Measurements from ENCODE around the gene ZAR1.
"Not testable (repeated sequence)": the region's sequence is repeated elsewhere in the genome, so short reads cannot be mapped to it uniquely, and the experiment has no call there.

Gene ZAR1

DNA sequence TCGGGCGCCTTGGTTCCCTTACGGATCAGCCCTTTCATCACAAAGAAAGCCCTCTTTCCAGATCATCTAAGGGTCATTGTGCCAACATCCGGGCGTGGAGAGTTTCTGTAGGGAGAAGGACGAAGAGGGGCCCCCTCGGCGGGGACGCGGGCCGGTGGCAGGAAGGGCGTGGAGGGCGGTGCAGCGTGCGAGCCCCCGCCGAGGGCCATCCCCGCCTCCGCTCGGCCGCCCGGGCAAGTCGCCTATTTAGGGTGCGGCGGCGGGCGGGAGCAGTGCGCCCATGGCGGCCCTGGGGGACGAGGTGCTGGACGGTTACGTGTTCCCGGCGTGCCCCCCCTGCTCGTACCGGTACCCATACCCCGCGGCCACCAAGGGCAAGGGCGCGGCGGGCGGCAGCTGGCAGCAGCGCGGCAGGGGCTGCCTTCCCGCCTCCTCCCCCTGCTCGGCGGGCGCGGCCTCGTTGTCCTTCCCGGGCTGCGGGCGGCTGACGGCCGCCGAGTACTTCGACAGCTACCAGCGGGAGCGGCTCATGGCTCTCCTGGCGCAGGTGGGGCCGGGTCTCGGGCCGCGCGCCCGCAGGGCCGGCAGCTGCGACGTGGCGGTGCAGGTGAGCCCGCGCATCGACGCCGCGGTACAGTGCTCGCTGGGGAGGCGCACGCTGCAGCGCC, at the start of gene ZAR1:
Gene ZAR1 (plus strand): TSS at position 241 of the 668 bp plus-strand sequence. CDS start 40 bp downstream, at position 281.
- Histone ChIP-seq H3K4me1 (ENCODE audit: control insufficient read depth, insufficient read depth, low read length) (no peaks in the 10 kb centered on the region), H3K36me3 (ENCODE audit: control insufficient read depth, insufficient read depth, low read length) (no peaks in the 10 kb centered on the region), H3K27me3 (ENCODE audit: control insufficient read depth, insufficient read depth, low read length) (peaks cover 18% of the 10 kb centered on the region), H3K27ac (ENCODE audit: low read depth, low read length) (no peak within 1 kb of the TSS), H3K9ac (ENCODE audit: low read length) (no peak within 1 kb of the TSS), H3K4me3 (ENCODE audit: low read length) (peak within 1 kb of the TSS; percentile 43)

GRCh38 chr4:48440914-48441313, 49.1 kb upstream of the ZAR1 start:
- not testable (repeated sequence) for H3K27ac ChIP-seq (ENCODE audit: low read depth, low read length); H3K9ac ChIP-seq (ENCODE audit: low read length); H3K4me1 ChIP-seq (ENCODE audit: control insufficient read depth, insufficient read depth, low read length); H3K27me3 ChIP-seq (ENCODE audit: control insufficient read depth, insufficient read depth, low read length); H3K4me3 ChIP-seq (ENCODE audit: low read length); H3K36me3 ChIP-seq (ENCODE audit: control insufficient read depth, insufficient read depth, low read length)

- Histone ChIP-seq H3K27ac (ENCODE audit: low read depth, low read length) (no peak overlapping the region), H3K4me3 (ENCODE audit: low read length) (no peak overlapping the region), H3K4me1 (ENCODE audit: control insufficient read depth, insufficient read depth, low read length) (no peaks in the 10 kb centered on the region), H3K9ac (ENCODE audit: low read length) (no peak overlapping the region), H3K27me3 (ENCODE audit: control insufficient read depth, insufficient read depth, low read length) (no peaks in the 10 kb centered on the region), H3K36me3 (ENCODE audit: control insufficient read depth, insufficient read depth, low read length) (no peaks in the 10 kb centered on the region)
These were observed 44.3 kb upstream of the ZAR1 start for GRCh38 chr4:48445704-48446103.

GRCh38 chr4:48446642-48447041, 43.4 kb upstream of the ZAR1 start:
- Histone ChIP-seq H3K27me3 (ENCODE audit: control insufficient read depth, insufficient read depth, low read length) (no peaks in the 10 kb centered on the region), H3K4me3 (ENCODE audit: low read length) (no peak overlapping the region), H3K4me1 (ENCODE audit: control insufficient read depth, insufficient read depth, low read length) (no peaks in the 10 kb centered on the region), H3K36me3 (ENCODE audit: control insufficient read depth, insufficient read depth, low read length) (no peaks in the 10 kb centered on the region), H3K27ac (ENCODE audit: low read depth, low read length) (no peak overlapping the region), H3K9ac (ENCODE audit: low read length) (no peak overlapping the region)

DNA sequence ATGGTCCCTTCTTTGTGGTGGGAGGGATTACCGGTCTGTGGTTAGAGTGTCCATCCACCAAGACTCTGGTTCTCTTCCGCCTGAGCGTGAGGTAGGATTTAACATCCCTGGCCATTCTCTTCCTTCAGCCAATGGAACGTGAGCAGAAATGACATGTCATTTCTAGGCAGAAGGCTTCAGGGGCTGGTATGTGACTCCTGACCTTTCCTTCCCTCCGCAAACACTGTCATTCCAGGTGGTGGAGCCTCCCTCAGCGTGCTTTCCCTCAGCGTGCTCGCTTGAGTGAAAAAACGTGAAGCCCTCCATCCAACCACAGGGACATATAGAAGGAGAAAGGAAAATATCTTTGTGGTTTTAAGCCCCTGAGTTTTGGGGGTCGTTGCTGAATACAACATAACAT, 40.9 kb upstream of the ZAR1 start:
- Histone ChIP-seq H3K27ac (ENCODE audit: low read depth, low read length) (no peak overlapping the region), H3K36me3 (ENCODE audit: control insufficient read depth, insufficient read depth, low read length) (no peaks in the 10 kb centered on the region), H3K4me3 (ENCODE audit: low read length) (no peak overlapping the region), H3K27me3 (ENCODE audit: control insufficient read depth, insufficient read depth, low read length) (no peaks in the 10 kb centered on the region), H3K4me1 (ENCODE audit: control insufficient read depth, insufficient read depth, low read length) (no peaks in the 10 kb centered on the region), H3K9ac (ENCODE audit: low read length) (no peak overlapping the region)

- H3K27me3 ChIP-seq (ENCODE audit: control insufficient read depth, insufficient read depth, low read length) = no peaks in the 10 kb centered on the region
- no peak overlapping the region for H3K27ac ChIP-seq (ENCODE audit: low read depth, low read length)
- H3K36me3 ChIP-seq (ENCODE audit: control insufficient read depth, insufficient read depth, low read length) = no peaks in the 10 kb centered on the region
- H3K9ac ChIP-seq (ENCODE audit: low read length) = no peak overlapping the region
- no peak overlapping the region for H3K4me3 ChIP-seq (ENCODE audit: low read length)
- H3K4me1 ChIP-seq (ENCODE audit: control insufficient read depth, insufficient read depth, low read length) = no peaks in the 10 kb centered on the region
These were observed 39.3 kb upstream of the ZAR1 start for GRCh38 chr4:48450740-48451139.

DNA sequence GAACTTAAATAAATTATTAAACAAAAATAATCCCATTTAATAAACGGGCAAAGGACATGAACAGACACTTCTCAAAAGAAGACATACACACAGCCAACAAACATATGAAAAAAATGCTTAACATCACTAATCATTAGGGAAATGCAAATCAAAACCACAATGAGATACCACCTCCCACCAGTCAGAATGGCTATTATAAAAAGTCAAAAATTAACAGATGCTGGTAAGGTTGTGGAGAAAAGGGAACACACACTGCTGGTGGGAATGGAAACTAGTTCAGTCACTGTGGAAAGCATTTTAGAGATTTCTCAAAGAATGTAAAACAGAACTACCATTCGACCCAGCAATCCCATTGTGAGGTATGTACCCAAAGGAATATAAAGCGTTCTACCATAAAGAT, 38.4 kb upstream of the ZAR1 start:
- H3K4me1 ChIP-seq (ENCODE audit: control insufficient read depth, insufficient read depth, low read length); H3K4me3 ChIP-seq (ENCODE audit: low read length): not testable (repeated sequence)

GRCh38 chr4:48454591-48454990, 35.5 kb upstream of the ZAR1 start:
- Histone ChIP-seq H3K4me1 (ENCODE audit: control insufficient read depth, insufficient read depth, low read length) (no peaks in the 10 kb centered on the region), H3K36me3 (ENCODE audit: control insufficient read depth, insufficient read depth, low read length) (no peaks in the 10 kb centered on the region), H3K27ac (ENCODE audit: low read depth, low read length) (no peak overlapping the region), H3K27me3 (ENCODE audit: control insufficient read depth, insufficient read depth, low read length) (no peaks in the 10 kb centered on the region), H3K9ac (ENCODE audit: low read length) (no peak overlapping the region), H3K4me3 (ENCODE audit: low read length) (no peak overlapping the region)

More for the DNA sequence above, 38.4 kb upstream of the ZAR1 start:
- H3K36me3 ChIP-seq (ENCODE audit: control insufficient read depth, insufficient read depth, low read length); H3K27me3 ChIP-seq (ENCODE audit: control insufficient read depth, insufficient read depth, low read length); H3K9ac ChIP-seq (ENCODE audit: low read length); H3K27ac ChIP-seq (ENCODE audit: low read depth, low read length): not testable (repeated sequence)

GRCh38 chr4:48461000-48461399, 29.1 kb upstream of the ZAR1 start:
- H3K4me3 ChIP-seq (ENCODE audit: low read length) = no peak overlapping the region
- H3K27ac ChIP-seq (ENCODE audit: low read depth, low read length) = no peak overlapping the region
- H3K4me1 ChIP-seq (ENCODE audit: control insufficient read depth, insufficient read depth, low read length) = no peaks in the 10 kb centered on the region
- H3K9ac ChIP-seq (ENCODE audit: low read length) = no peak overlapping the region
- H3K27me3 ChIP-seq (ENCODE audit: control insufficient read depth, insufficient read depth, low read length) = no peaks in the 10 kb centered on the region
- H3K36me3 ChIP-seq (ENCODE audit: control insufficient read depth, insufficient read depth, low read length) = no peaks in the 10 kb centered on the region

DNA sequence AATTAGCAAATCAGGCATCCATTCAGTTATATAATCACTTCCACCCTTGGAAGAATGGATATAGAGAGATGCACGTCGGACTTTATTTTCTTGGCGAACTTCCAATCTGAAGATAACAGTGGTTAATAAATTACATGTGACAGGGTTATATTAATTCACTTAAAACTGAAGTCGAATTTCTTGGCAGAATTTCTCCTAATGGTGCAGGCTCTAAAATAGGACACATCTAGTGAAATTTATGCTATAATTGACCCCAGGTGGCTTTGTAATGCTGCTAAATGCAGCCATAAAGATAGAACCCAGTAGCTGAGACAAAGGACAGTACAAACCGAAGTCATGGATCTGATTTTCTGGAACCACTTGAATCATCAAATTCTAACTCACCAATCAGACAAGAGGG, 27.7 kb upstream of the ZAR1 start:
- H3K27me3 ChIP-seq (ENCODE audit: control insufficient read depth, insufficient read depth, low read length) = no peaks in the 10 kb centered on the region
- H3K27ac ChIP-seq (ENCODE audit: low read depth, low read length) = no peak overlapping the region
- no peak overlapping the region for H3K4me3 ChIP-seq (ENCODE audit: low read length)
- no peak overlapping the region for H3K9ac ChIP-seq (ENCODE audit: low read length)
- H3K4me1 ChIP-seq (ENCODE audit: control insufficient read depth, insufficient read depth, low read length) = no peaks in the 10 kb centered on the region
- no peaks in the 10 kb centered on the region for H3K36me3 ChIP-seq (ENCODE audit: control insufficient read depth, insufficient read depth, low read length)

GRCh38 chr4:48467442-48467841, 22.6 kb upstream of the ZAR1 start:
- Histone ChIP-seq H3K9ac (ENCODE audit: low read length) (no peak overlapping the region), H3K36me3 (ENCODE audit: control insufficient read depth, insufficient read depth, low read length) (no peaks in the 10 kb centered on the region), H3K4me3 (ENCODE audit: low read length) (no peak overlapping the region), H3K27ac (ENCODE audit: low read depth, low read length) (no peak overlapping the region), H3K4me1 (ENCODE audit: control insufficient read depth, insufficient read depth, low read length) (no peaks in the 10 kb centered on the region), H3K27me3 (ENCODE audit: control insufficient read depth, insufficient read depth, low read length) (no peaks in the 10 kb centered on the region)

DNA sequence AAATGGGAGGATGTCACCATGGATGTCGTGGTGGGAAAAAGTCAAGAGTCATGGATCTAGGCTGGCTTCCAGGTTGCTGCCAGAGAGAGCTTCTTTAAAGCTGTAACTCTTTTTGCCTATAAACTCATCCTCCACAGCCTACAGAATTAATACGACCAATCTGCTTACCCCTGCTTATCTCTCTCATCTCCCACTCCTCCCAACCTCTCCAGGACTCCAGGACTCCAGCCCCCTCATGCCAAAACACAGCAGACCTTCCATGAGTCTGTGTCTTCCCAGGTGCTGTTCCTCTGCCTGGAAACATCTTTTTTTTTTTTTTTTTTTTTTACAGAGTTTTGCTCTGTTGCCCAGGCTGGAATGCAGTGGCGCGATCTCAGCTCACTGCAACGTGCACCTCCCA, 22.2 kb upstream of the ZAR1 start:
- H3K36me3 ChIP-seq (ENCODE audit: control insufficient read depth, insufficient read depth, low read length) = no peaks in the 10 kb centered on the region
- H3K27ac ChIP-seq (ENCODE audit: low read depth, low read length) = no peak overlapping the region
- H3K4me3 ChIP-seq (ENCODE audit: low read length) = no peak overlapping the region
- H3K9ac ChIP-seq (ENCODE audit: low read length) = no peak overlapping the region
- no peaks in the 10 kb centered on the region for H3K4me1 ChIP-seq (ENCODE audit: control insufficient read depth, insufficient read depth, low read length)
- H3K27me3 ChIP-seq (ENCODE audit: control insufficient read depth, insufficient read depth, low read length) = no peaks in the 10 kb centered on the region

DNA sequence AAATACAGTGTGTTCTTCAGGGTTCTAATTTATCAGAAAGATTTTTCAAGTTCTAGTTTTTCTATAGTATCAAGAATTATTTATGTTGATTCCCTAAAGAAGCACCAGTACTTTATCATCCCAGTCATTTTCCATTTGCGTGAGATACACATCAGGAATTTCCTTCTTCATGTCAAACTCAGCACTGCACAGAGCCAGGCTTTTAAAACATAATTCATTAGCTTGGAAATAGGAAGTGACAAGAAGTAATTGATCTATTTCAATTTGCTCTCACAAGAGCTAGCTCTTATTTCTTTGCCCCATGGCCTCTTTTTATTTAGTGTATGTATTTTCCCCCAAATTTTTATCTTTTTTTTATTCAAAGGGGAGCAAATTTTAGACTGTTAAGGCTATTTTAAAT, 19.9 kb upstream of the ZAR1 start:
- Histone ChIP-seq H3K9ac (ENCODE audit: low read length) (no peak overlapping the region), H3K4me3 (ENCODE audit: low read length) (no peak overlapping the region), H3K27ac (ENCODE audit: low read depth, low read length) (no peak overlapping the region), H3K4me1 (ENCODE audit: control insufficient read depth, insufficient read depth, low read length) (no peaks in the 10 kb centered on the region), H3K27me3 (ENCODE audit: control insufficient read depth, insufficient read depth, low read length) (no peaks in the 10 kb centered on the region), H3K36me3 (ENCODE audit: control insufficient read depth, insufficient read depth, low read length) (no peaks in the 10 kb centered on the region)
